Endodermal cell (in vitro differentiated cells): ENCODE measurements around the gene PARP1. TPM values are rescaled to one million over a fixed set of nuclear protein-coding genes. Genes with fewer than 3 reads are reported as not detected.
A peak's percentile ranks its signal among the peaks of the same experiment; 100 is the strongest.

ENCODE experiments used
- DNase-seq: peaks from one replicate; pipeline ENCODE4 v3.0.0-alpha.2; 2017
- H3K27ac ChIP-seq: 2 replicates; pipeline ENCODE4 v1.5.1; 2013; ENCODE audit warnings: mild to moderate bottlenecking, low read depth, low read length, moderate library complexity
- H3K27me3 ChIP-seq: 2 replicates; pipeline ENCODE4 v1.6.1; 2013; ENCODE audit warnings: mild to moderate bottlenecking, low read length, moderate library complexity; ENCODE audit not compliant: insufficient read depth, control insufficient read depth, poor library complexity, severe bottlenecking
- H3K36me3 ChIP-seq: 2 replicates; pipeline ENCODE4 v1.7.0; 2013; ENCODE audit warnings: mild to moderate bottlenecking, low read length, moderate library complexity; ENCODE audit not compliant: control insufficient read depth, insufficient read depth
- H3K4me1 ChIP-seq: one replicate; pipeline ENCODE4 v1.7.0; 2013; ENCODE audit warnings: low read length; ENCODE audit not compliant: control insufficient read depth, insufficient read depth
- H3K4me3 ChIP-seq: 2 replicates; pipeline ENCODE4 v1.5.1; 2013; ENCODE audit warnings: mild to moderate bottlenecking, low read length, moderate library complexity
- H3K9ac ChIP-seq: 2 replicates; pipeline ENCODE4 v1.6.1; 2013; ENCODE audit warnings: mild to moderate bottlenecking, low read length, moderate library complexity; ENCODE audit not compliant: poor library complexity, severe bottlenecking; ENCODE audit errors: extremely low read depth
- H3K9me3 ChIP-seq: 2 replicates; pipeline ENCODE4 v1.6.1; 2013; ENCODE audit warnings: mild to moderate bottlenecking, low read length, moderate library complexity; ENCODE audit not compliant: control insufficient read depth
- H3K27ac Mint-ChIP-seq: 2 replicates; pipeline ENCODE4 v1.8.0; 2020; ENCODE audit warnings: mixed read lengths
- H3K27me3 Mint-ChIP-seq: 2 replicates; pipeline ENCODE4 v1.8.0; 2021; ENCODE audit warnings: mild to moderate bottlenecking, mixed read lengths; ENCODE audit not compliant: insufficient read depth
- H3K36me3 Mint-ChIP-seq: 2 replicates; pipeline ENCODE4 v1.8.0; 2020; ENCODE audit warnings: low read depth, mixed read lengths
- H3K4me1 Mint-ChIP-seq: 2 replicates; pipeline ENCODE4 v1.8.0; 2020; ENCODE audit warnings: mixed read lengths
- H3K4me3 Mint-ChIP-seq: 2 replicates; pipeline ENCODE4 v1.8.0; 2020; ENCODE audit warnings: mild to moderate bottlenecking, moderate library complexity, mixed read lengths
- H3K9me3 Mint-ChIP-seq: 2 replicates; pipeline ENCODE4 v1.8.0; 2020; ENCODE audit warnings: mild to moderate bottlenecking, mixed read lengths
- WGBS, 2 experiments: methylation state at CpG; one replicate each; pipeline versions ENCODE4 v1.1.5 to v1.1.7; 2013; ENCODE audit warnings: missing lambda C conversion rate in 2 of 2, mixed read lengths in 1 of 2; ENCODE audit not compliant: insufficient coverage in 1 of 2, insufficient read length in 1 of 2; 5-methylcytosine and 5-hydroxymethylcytosine counted together
- total RNA-seq, 2 donors: library from RNA; stranded (reverse); fragmentation: NEBNext Ultra II Directional in 1 of 2; extraction: Animal tissue kit (Norgen Biotek cat#: 25700) in 1 of 2; gene quantifications; 2 replicates in 1 of 2; 3 replicates in 1 of 2; pipeline ENCODE4 v1.2.1, GENCODE V29; 2021
- TF ChIP-seq, protein P1 (sequence below): fragments of 200-600 bp; sonication (generic); conservative IDR thresholded peaks from 2 replicates; pipeline ENCODE4 v1.5.0; 2021; ENCODE audit warnings: antibody characterized with exemption, mild to moderate bottlenecking

PARP1 gene
- total RNA-seq, 2 donors from 2014 or later = 170 to 173 TPM

DNA sequence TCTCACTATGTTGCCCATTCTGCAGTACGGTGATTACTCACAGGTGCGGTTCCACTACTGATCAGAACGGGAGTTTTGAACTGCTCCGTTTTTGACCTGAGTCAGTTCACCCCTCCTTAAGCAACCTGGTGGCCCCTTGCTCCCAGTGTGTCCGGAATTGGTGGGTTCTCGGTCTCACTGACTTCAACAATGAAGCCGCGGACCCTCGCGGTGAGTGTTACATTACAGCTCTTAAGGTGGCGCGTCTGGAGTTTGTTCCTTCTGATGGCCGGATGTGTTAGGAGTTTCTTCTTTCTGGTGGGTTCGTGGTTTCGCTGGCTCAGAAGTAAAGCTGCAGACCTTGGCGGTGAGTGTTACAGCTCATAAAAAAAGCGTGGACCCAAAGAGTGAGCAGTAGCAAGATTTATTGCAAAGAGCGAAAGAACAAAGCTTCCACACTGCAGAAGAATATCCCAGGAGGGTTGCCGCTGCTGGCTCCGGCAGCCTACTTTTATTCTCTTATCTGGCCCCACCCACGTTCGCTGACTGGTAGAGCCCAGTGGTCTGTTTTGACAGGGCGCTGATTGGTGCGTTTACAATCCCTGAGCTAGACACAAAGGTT lies 17.6 kb upstream of the PARP1 start:
- Mint-ChIP-seq H3K36me3 (no peaks in the 10 kb centered on the region), H3K4me3 (no peak overlapping the region), H3K27ac (no peak overlapping the region), H3K27me3 (no peaks in the 10 kb centered on the region), H3K9me3 (peaks cover 3% of the 10 kb centered on the region), H3K4me1 (peaks cover 7% of the 10 kb centered on the region)
- Histone ChIP-seq H3K9ac (no peak overlapping the region), H3K27me3 (no peaks in the 10 kb centered on the region), H3K27ac (no peak overlapping the region), H3K36me3 (no peaks in the 10 kb centered on the region), H3K4me1 (no peaks in the 10 kb centered on the region), H3K4me3 (no peak overlapping the region), H3K9me3 (no peaks in the 10 kb centered on the region)
- DNase-seq = no peak
- WGBS, 2 experiments = 94 to 95% methylated on average over 9 to 24 of the region's 24 CpGs
- TF ChIP-seq, protein P1, sequence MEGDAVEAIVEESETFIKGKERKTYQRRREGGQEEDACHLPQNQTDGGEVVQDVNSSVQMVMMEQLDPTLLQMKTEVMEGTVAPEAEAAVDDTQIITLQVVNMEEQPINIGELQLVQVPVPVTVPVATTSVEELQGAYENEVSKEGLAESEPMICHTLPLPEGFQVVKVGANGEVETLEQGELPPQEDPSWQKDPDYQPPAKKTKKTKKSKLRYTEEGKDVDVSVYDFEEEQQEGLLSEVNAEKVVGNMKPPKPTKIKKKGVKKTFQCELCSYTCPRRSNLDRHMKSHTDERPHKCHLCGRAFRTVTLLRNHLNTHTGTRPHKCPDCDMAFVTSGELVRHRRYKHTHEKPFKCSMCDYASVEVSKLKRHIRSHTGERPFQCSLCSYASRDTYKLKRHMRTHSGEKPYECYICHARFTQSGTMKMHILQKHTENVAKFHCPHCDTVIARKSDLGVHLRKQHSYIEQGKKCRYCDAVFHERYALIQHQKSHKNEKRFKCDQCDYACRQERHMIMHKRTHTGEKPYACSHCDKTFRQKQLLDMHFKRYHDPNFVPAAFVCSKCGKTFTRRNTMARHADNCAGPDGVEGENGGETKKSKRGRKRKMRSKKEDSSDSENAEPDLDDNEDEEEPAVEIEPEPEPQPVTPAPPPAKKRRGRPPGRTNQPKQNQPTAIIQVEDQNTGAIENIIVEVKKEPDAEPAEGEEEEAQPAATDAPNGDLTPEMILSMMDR = no peak

DNA sequence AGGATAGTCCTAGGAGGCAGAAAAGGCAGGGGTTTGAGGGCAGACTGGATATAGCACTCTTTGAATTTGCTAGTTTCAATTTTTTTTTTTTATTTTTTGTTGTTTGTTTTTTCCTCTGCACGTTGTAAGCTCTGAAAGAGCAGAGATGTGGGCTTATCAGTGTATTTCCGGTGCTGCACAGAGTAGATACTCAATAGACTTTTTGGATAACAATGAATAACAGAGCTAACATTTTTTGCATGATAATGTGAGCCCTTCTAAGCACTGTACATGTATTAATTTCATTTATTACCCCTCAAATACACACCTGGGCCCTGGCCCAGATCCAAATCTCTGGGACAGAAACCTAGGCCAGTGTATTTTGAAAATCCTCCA lies 17.1 kb upstream of the PARP1 start:
- no peak overlapping the region for H3K27ac Mint-ChIP-seq
- H3K27me3 ChIP-seq = no peaks in the 10 kb centered on the region
- H3K27me3 Mint-ChIP-seq = no peaks in the 10 kb centered on the region
- no peaks in the 10 kb centered on the region for H3K36me3 Mint-ChIP-seq
- TF ChIP-seq, protein P1 = no peak
- H3K4me1 ChIP-seq = no peaks in the 10 kb centered on the region
- no peak overlapping the region for H3K4me3 ChIP-seq
- no peak overlapping the region for H3K27ac ChIP-seq
- no peaks in the 10 kb centered on the region for H3K36me3 ChIP-seq
- H3K4me1 Mint-ChIP-seq = peaks cover 7% of the 10 kb centered on the region
- H3K9me3 Mint-ChIP-seq = peaks cover 3% of the 10 kb centered on the region
- no peak for DNase-seq
- no peak overlapping the region for H3K4me3 Mint-ChIP-seq
- WGBS, 2 experiments = 93% methylated on average over 2 of the region's 2 CpGs; no CpG with 5 or more reads in 1 of the 2 experiments
- no peak overlapping the region for H3K9ac ChIP-seq
- no peaks in the 10 kb centered on the region for H3K9me3 ChIP-seq

DNA sequence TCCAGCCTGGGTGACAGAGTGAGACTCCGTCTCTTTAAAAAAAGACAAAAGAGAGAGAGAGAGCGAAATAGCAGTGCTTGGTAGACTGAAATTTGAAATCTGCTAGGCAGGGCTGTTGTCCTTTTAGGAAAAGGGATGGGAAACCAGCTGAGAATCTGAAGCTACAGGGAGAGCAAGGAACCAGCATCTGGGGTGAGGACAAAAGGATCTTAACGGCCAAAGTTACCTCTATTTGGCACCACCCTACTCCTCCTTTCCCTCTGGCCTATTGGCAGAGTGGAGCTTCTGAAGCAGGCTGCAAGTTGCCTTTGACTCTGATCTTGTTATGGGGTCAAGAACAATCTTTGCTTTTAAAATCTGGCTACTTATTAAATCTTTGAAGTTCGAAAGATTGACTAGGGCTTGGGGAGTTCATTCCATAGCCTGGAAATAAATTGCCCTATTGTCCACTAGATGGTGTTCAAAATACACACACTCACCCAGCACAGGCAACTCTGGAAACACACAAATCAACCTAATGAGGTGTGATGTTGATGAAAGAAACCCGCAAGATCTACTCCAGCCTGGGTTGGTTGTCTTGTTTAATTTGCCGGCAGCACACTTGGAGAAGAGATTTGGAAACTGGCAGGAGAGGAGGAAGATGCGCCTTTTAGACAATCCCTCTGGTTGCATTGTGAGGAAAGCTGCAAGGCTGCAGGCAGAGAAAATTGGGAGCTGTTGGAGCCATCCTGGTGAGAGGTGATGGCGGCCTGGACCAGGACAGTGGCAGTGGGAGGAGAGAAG lies 16.5 kb upstream of the PARP1 start:
- Histone ChIP-seq H3K9me3 (no peaks in the 10 kb centered on the region), H3K4me3 (no peak overlapping the region), H3K27me3 (no peaks in the 10 kb centered on the region), H3K4me1 (no peaks in the 10 kb centered on the region), H3K9ac (no peak overlapping the region), H3K36me3 (no peaks in the 10 kb centered on the region), H3K27ac (no peak overlapping the region)
- Mint-ChIP-seq H3K4me1 (peaks cover 7% of the 10 kb centered on the region), H3K4me3 (no peak overlapping the region), H3K27me3 (peaks cover 1% of the 10 kb centered on the region), H3K36me3 (no peaks in the 10 kb centered on the region), H3K27ac (no peak overlapping the region), H3K9me3 (peaks cover 3% of the 10 kb centered on the region)
- DNase-seq = peak; percentile 54
- TF ChIP-seq, protein P1 = peak; percentile 70
- WGBS, 2 experiments = 67 to 83% methylated on average over 2 to 8 of the region's 8 CpGs
